Activated CD8-positive, alpha-beta memory T cell treated with anti-CD3 and anti-CD28 coated beads, Interleukin-2, amount 10 ng/mL, durations not matched to agents 7 days and 5 days (primary cell): Measurements from ENCODE around the gene CTCF. TPM values are rescaled to one million over a fixed set of nuclear protein-coding genes. Genes with fewer than 3 reads are reported as not detected.

Experiments
- ATAC-seq: fragments of 150-1000 bp; cut with Tn5 transposase; one replicate; pipeline ENCODE4 v1.10.0; 2021; ENCODE audit warnings: moderate library complexity
- CTCF ChIA-PET: fragments of 350-600 bp; sonication (Branson Sonifier 250); formaldehyde crosslinking; loops from one replicate; lab custom pipeline; 2021; ENCODE audit warnings: antibody characterized with exemption; lab: Charles Lee
- DNase-seq: peaks from one replicate; pipeline ENCODE4 v3.0.0-alpha.2; 2020
- H3K27ac Mint-ChIP-seq: one replicate; pipeline ENCODE4 v1.8.0; 2021; ENCODE audit warnings: mild to moderate bottlenecking, mixed read lengths
- H3K27me3 Mint-ChIP-seq: one replicate; pipeline ENCODE4 v1.8.0; 2021; ENCODE audit warnings: mixed read lengths
- H3K36me3 Mint-ChIP-seq: one replicate; pipeline ENCODE4 v1.8.0; 2021; ENCODE audit warnings: mild to moderate bottlenecking, mixed read lengths
- H3K4me1 Mint-ChIP-seq: one replicate; pipeline ENCODE4 v1.8.0; 2021; ENCODE audit warnings: mixed read lengths
- H3K4me3 Mint-ChIP-seq: one replicate; pipeline ENCODE4 v1.8.0; 2021; ENCODE audit warnings: mild to moderate bottlenecking, moderate library complexity, mixed read lengths
- H3K9me3 Mint-ChIP-seq: one replicate; pipeline ENCODE4 v1.8.0; 2022; ENCODE audit warnings: low read depth, mixed read lengths
- total RNA-seq, 2 experiments: library from RNA; stranded (reverse); gene quantifications; one replicate each; pipeline ENCODE4 v1.2.3, GENCODE V29; 2021

CTCF gene
- total RNA-seq, 2 experiments from 2014 or later: 74.0 to 81.8 TPM

- DNase-seq (no peak), ATAC-seq (no peak)
- Mint-ChIP-seq H3K4me3 (no peak overlapping the region), H3K4me1 (peaks cover 7% of the 10 kb centered on the region), H3K36me3 (peaks cover 32% of the 10 kb centered on the region), H3K9me3 (no peaks in the 10 kb centered on the region), H3K27me3 (no peaks in the 10 kb centered on the region), H3K27ac (no peak overlapping the region)
- CTCF ChIA-PET: no interaction called here
Measured at GRCh38 chr16:67653789-67654402, 91.6 kb downstream of the CTCF start.

- Mint-ChIP-seq H3K27ac (no peak overlapping the region), H3K36me3 (peaks cover 30% of the 10 kb centered on the region), H3K27me3 (no peaks in the 10 kb centered on the region), H3K4me3 (no peak overlapping the region), H3K9me3 (no peaks in the 10 kb centered on the region), H3K4me1 (peaks cover 11% of the 10 kb centered on the region)
- CTCF ChIA-PET: no interaction called here
- DNase-seq (no peak), ATAC-seq (no peak)
Measured at GRCh38 chr16:67654403-67654911, 92.1 kb downstream of the CTCF start.

GRCh38 chr16:67655363-67655762 lies 93.0 kb downstream of the CTCF start:
- Mint-ChIP-seq H3K36me3 (peaks cover 26% of the 10 kb centered on the region), H3K27ac (no peak overlapping the region), H3K27me3 (no peaks in the 10 kb centered on the region), H3K4me1 (peaks cover 12% of the 10 kb centered on the region), H3K4me3 (no peak overlapping the region), H3K9me3 (no peaks in the 10 kb centered on the region)
- DNase-seq (no peak), ATAC-seq (no peak)
- CTCF ChIA-PET: interaction anchor here (1.5 kb wide), 1 partner anchor 11 kb away, joined by 4 read pairs; the partner anchor contains the start of gene CARMIL2

GRCh38 chr16:67656344-67657016 lies 94.2 kb downstream of the CTCF start:
- Mint-ChIP-seq H3K27me3 (no peaks in the 10 kb centered on the region), H3K9me3 (no peaks in the 10 kb centered on the region), H3K4me1 (peaks cover 16% of the 10 kb centered on the region), H3K36me3 (peaks cover 21% of the 10 kb centered on the region), H3K27ac (no peak overlapping the region), H3K4me3 (no peak overlapping the region)
- CTCF ChIA-PET: interaction anchor here (0.7 to 17.7 kb wide), 4 partner anchors 11 to 135 kb away, joined by 3 to 199 read pairs (median 4); partner anchors contain the start of gene CARMIL2
- DNase-seq: no peak
- no peak for ATAC-seq

GRCh38 chr16:67657017-67657608 lies 94.8 kb downstream of the CTCF start:
- Mint-ChIP-seq H3K9me3 (no peaks in the 10 kb centered on the region), H3K27me3 (no peaks in the 10 kb centered on the region), H3K4me3 (no peak overlapping the region), H3K4me1 (peaks cover 19% of the 10 kb centered on the region), H3K27ac (no peak overlapping the region), H3K36me3 (peaks cover 17% of the 10 kb centered on the region)
- ATAC-seq: no peak
- DNase-seq: no peak
- CTCF ChIA-PET: interaction anchor here (0.7 to 17.7 kb wide), 6 partner anchors 10 to 136 kb away, joined by 3 to 199 read pairs (median 11); partner anchors contain the start of gene CARMIL2

GRCh38 chr16:67657751-67658518 lies 95.6 kb downstream of the CTCF start:
- CTCF ChIA-PET: interaction anchor here (1.0 to 17.7 kb wide), 6 partner anchors 10 to 176 kb away, joined by 3 to 199 read pairs (median 13); partner anchors contain the start of genes ATP6V0D1 and CARMIL2
- no peak for ATAC-seq
- Mint-ChIP-seq H3K27ac (peak overlapping the region; percentile 5), H3K27me3 (no peaks in the 10 kb centered on the region), H3K9me3 (no peaks in the 10 kb centered on the region), H3K36me3 (peaks cover 14% of the 10 kb centered on the region), H3K4me3 (no peak overlapping the region), H3K4me1 (peaks cover 19% of the 10 kb centered on the region)
- DNase-seq: no peak

- H3K36me3 Mint-ChIP-seq: peaks cover 12% of the 10 kb centered on the region
- H3K4me3 Mint-ChIP-seq: peak overlapping the region; percentile 94
- CTCF ChIA-PET: interaction anchor here (0.6 to 17.7 kb wide), 11 partner anchors 9 to 178 kb away, joined by 3 to 199 read pairs (median 5); partner anchors contain the start of genes ATP6V0D1 and CARMIL2
- no peaks in the 10 kb centered on the region for H3K27me3 Mint-ChIP-seq
- peak; percentile 41 for DNase-seq
- ATAC-seq: no peak
- H3K27ac Mint-ChIP-seq: peak overlapping the region; percentile 76
- peaks cover 19% of the 10 kb centered on the region for H3K4me1 Mint-ChIP-seq
- no peaks in the 10 kb centered on the region for H3K9me3 Mint-ChIP-seq
Measured at GRCh38 chr16:67658849-67659674, 96.7 kb downstream of the CTCF start.

GRCh38 chr16:67659675-67660563 lies 97.6 kb downstream of the CTCF start, which contains the start of gene ACD:
TSS of gene ACD (minus strand) at chr16:67660260. CDS start at chr16:67660220, 40 bp downstream.
- Mint-ChIP-seq H3K27me3 (no peaks in the 10 kb centered on the region), H3K4me3 (peak within 1 kb of the TSS; percentile 94), H3K4me1 (peaks cover 19% of the 10 kb centered on the region), H3K9me3 (no peaks in the 10 kb centered on the region), H3K27ac (peak within 1 kb of the TSS; percentile 97), H3K36me3 (peaks cover 8% of the 10 kb centered on the region)
- CTCF ChIA-PET: interaction anchor here (0.9 to 17.7 kb wide), 16 partner anchors 10 to 178 kb away, joined by 3 to 199 read pairs (median 4); partner anchors contain the start of genes ATP6V0D1 and CARMIL2
- ATAC-seq: peak; percentile 74
- peak; percentile 94 for DNase-seq

GRCh38 chr16:67660564-67661028 lies 98.3 kb downstream of the CTCF start, which contains the start of gene PARD6A:
TSS of gene PARD6A (plus strand) at chr16:67660960. CDS start at chr16:67661039, 79 bp downstream.
- peak; percentile 99 for DNase-seq
- Mint-ChIP-seq H3K36me3 (peaks cover 5% of the 10 kb centered on the region), H3K9me3 (no peaks in the 10 kb centered on the region), H3K4me3 (peak within 1 kb of the TSS; percentile 94), H3K4me1 (peaks cover 20% of the 10 kb centered on the region), H3K27ac (peak within 1 kb of the TSS; percentile 97), H3K27me3 (no peaks in the 10 kb centered on the region)
- CTCF ChIA-PET: interaction anchor here (0.9 to 17.7 kb wide), 14 partner anchors 9 to 179 kb away, joined by 3 to 199 read pairs (median 5); partner anchors contain the start of genes ATP6V0D1 and CARMIL2
- peak; percentile 82 for ATAC-seq

- Mint-ChIP-seq H3K4me3 (peak overlapping the region; percentile 94), H3K27me3 (no peaks in the 10 kb centered on the region), H3K27ac (peak overlapping the region; percentile 82), H3K36me3 (peaks cover under 1% of the 10 kb centered on the region), H3K9me3 (no peaks in the 10 kb centered on the region), H3K4me1 (peaks cover 24% of the 10 kb centered on the region)
- no peak for DNase-seq
- peak; percentile 2 for ATAC-seq
- CTCF ChIA-PET: interaction anchor here (1.3 to 17.7 kb wide), 6 partner anchors 16 to 180 kb away, joined by 3 to 199 read pairs (median 13); partner anchors contain the start of genes ATP6V0D1 and CARMIL2
Measured at GRCh38 chr16:67661101-67661761, 98.9 kb downstream of the CTCF start.
